ENCODE data around the gene ADAMTSL5.

- no peak for TF ChIP-seq POLR2A (IDR thresholded peaks at IDR 0.05)
- no peak for TF ChIP-seq CTCF (IDR thresholded peaks at IDR 0.05)
Observed at GRCh38 chr19:1502433-1503088, 10.3 kb downstream of the ADAMTSL5 start.

Data from lower leg skin (tissue), 3 donors.